Peyer's patch (tissue), 4 donors: ENCODE measurements around the gene RHOT1. TPM values are rescaled to one million over a fixed set of nuclear protein-coding genes. Genes with fewer than 3 reads are reported as not detected.
"Not testable (repeated sequence)": the region's sequence is repeated elsewhere in the genome, so short reads cannot be mapped to it uniquely, and the experiment has no call there.

Experiments
- DNase-seq, 3 donors: peaks; one replicate each; pipeline ENCODE4 v3.0.0-alpha.2; 2017 to 2019
- H3K27ac ChIP-seq, 4 donors: fragments of 200-600 bp; sonication (generic); one replicate each; pipeline ENCODE4 v1.5.1; 2016 to 2019
- H3K27me3 ChIP-seq, 2 donors: fragments of 200-600 bp; sonication (generic); one replicate each; pipeline ENCODE4 v1.5.1; 2019
- H3K36me3 ChIP-seq, 3 donors: fragments of 200-600 bp; sonication (generic); one replicate each; pipeline ENCODE4 v1.5.1; 2016 to 2019
- H3K4me1 ChIP-seq, 4 donors: fragments of 200-600 bp; sonication (generic); one replicate each; pipeline ENCODE4 v1.5.1; 2016 to 2019
- H3K4me3 ChIP-seq, 4 donors: fragments of 200-600 bp; sonication (generic); 1 replicate in 3 of 4; 2 replicates in 1 of 4; pipeline ENCODE4 v1.5.1; 2016 to 2019; ENCODE audit warnings: mild to moderate bottlenecking in 1 of 4
- H3K9me3 ChIP-seq, 4 donors: fragments of 200-600 bp; sonication (generic); one replicate each; pipeline ENCODE4 v1.5.1; 2016 to 2019; ENCODE audit warnings: mild to moderate bottlenecking in 1 of 4
- CTCF ChIP-seq, 6 experiments: fragments of 450-650 bp in 4 of 6; fragments of 200-600 bp in 2 of 6; sonication (generic) in 1 of 6; IDR thresholded peaks; one replicate each; pipeline ENCODE4 v1.5.1; 2017 to 2019; ENCODE audit warnings: antibody characterized with exemption in 6 of 6, mild to moderate bottlenecking in 3 of 6, moderate library complexity in 1 of 6
- POLR2A ChIP-seq, 2 donors: fragments of 450-650 bp; IDR thresholded peaks; one replicate each; pipeline ENCODE4 v1.5.1; 2017; ENCODE audit warnings: antibody characterized with exemption in 2 of 2, mild to moderate bottlenecking in 2 of 2, moderate library complexity in 2 of 2
- total RNA-seq, 4 donors: library from RNA; depleted of rRNA; stranded (reverse); fragments of >200 nt; gene quantifications; one replicate each; pipeline ENCODE4 v1.1.0, GENCODE V29; 2016

Gene RHOT1
- 10 to 100 TPM; 31.4 to 54.9 (median 47.7) TPM for total RNA-seq

GRCh38 chr17:32142038-32142856, at the start of gene RHOT1:
Gene RHOT1 (plus strand): TSS chr17:32142502. CDS start chr17:32142693, 191 bp downstream.
- peak within 1 kb of the TSS; percentile 86 to 99 (median 90) for H3K4me3 ChIP-seq
- TF ChIP-seq POLR2A (IDR thresholded peaks at IDR 0.05) (peak in 1 of 2 donors; percentile 51), CTCF (IDR thresholded peaks at IDR 0.05) (peak; percentile 58 to 74 (median 62))
- H3K27ac ChIP-seq, result peak within 1 kb of the TSS; percentile 83 to 98 (median 88)
- H3K36me3 ChIP-seq, result peaks cover 0 to 4% (median 0%) of the 10 kb centered on the region in 3 donors
- H3K9me3 ChIP-seq, result no peaks in the 10 kb centered on the region
- peaks cover 0 to 25% (median 6%) of the 10 kb centered on the region in 4 donors for H3K4me1 ChIP-seq
- H3K27me3 ChIP-seq, result no peaks in the 10 kb centered on the region
- peak; percentile 77 to 87 (median 85) for DNase-seq

- no peaks in the 10 kb centered on the region for H3K36me3 ChIP-seq
- no peak overlapping the region for H3K4me3 ChIP-seq
- H3K4me1 ChIP-seq, result peaks cover 0 to 6% (median 0%) of the 10 kb centered on the region in 4 donors
- no peak overlapping the region for H3K27ac ChIP-seq
- TF ChIP-seq POLR2A (IDR thresholded peaks at IDR 0.05) (no peak), CTCF (IDR thresholded peaks at IDR 0.05) (no peak)
- no peak for DNase-seq
- no peaks in the 10 kb centered on the region for H3K9me3 ChIP-seq
- no peaks in the 10 kb centered on the region for H3K27me3 ChIP-seq
These were observed 42.6 kb upstream of the RHOT1 start for GRCh38 chr17:32099686-32100085.

- DNase-seq, H3K27me3 ChIP-seq, H3K4me3 ChIP-seq, H3K4me1 ChIP-seq, H3K9me3 ChIP-seq, H3K27ac ChIP-seq, H3K36me3 ChIP-seq: not testable (repeated sequence)
These were observed 42.0 kb upstream of the RHOT1 start for GRCh38 chr17:32100323-32100722.

- DNase-seq, result no peak
- no peaks in the 10 kb centered on the region for H3K27me3 ChIP-seq
- H3K36me3 ChIP-seq, result no peaks in the 10 kb centered on the region
- TF ChIP-seq CTCF (IDR thresholded peaks at IDR 0.05) (no peak), POLR2A (IDR thresholded peaks at IDR 0.05) (no peak)
- peaks cover 0 to 6% (median 0%) of the 10 kb centered on the region in 4 donors for H3K4me1 ChIP-seq
- H3K27ac ChIP-seq, result no peak overlapping the region
- no peaks in the 10 kb centered on the region for H3K9me3 ChIP-seq
- no peak overlapping the region for H3K4me3 ChIP-seq
These were observed 41.2 kb upstream of the RHOT1 start for GRCh38 chr17:32100971-32101631.

GRCh38 chr17:32102172-32102571, 40.1 kb upstream of the RHOT1 start:
- Histone ChIP-seq H3K36me3 (no peaks in the 10 kb centered on the region), H3K4me1 (peaks cover 0 to 6% (median 0%) of the 10 kb centered on the region in 4 donors), H3K27ac (no peak overlapping the region), H3K4me3 (no peak overlapping the region), H3K9me3 (no peaks in the 10 kb centered on the region), H3K27me3 (no peaks in the 10 kb centered on the region)
- DNase-seq, result no peak
- TF ChIP-seq POLR2A (IDR thresholded peaks at IDR 0.05) (no peak), CTCF (IDR thresholded peaks at IDR 0.05) (no peak)

GRCh38 chr17:32102646-32103186, 39.6 kb upstream of the RHOT1 start:
- no peak for DNase-seq
- Histone ChIP-seq H3K36me3 (no peaks in the 10 kb centered on the region), H3K4me3 (no peak overlapping the region), H3K27ac (no peak overlapping the region), H3K4me1 (peaks cover 0 to 6% (median 0%) of the 10 kb centered on the region in 4 donors), H3K27me3 (no peaks in the 10 kb centered on the region), H3K9me3 (no peaks in the 10 kb centered on the region)
- TF ChIP-seq CTCF (IDR thresholded peaks at IDR 0.05), result no peak
- TF ChIP-seq POLR2A (IDR thresholded peaks at IDR 0.05), result no peak
